Mucosa of stomach (tissue), 1 donor: ENCODE measurements around the gene DENND2D.

ENCODE experiments used
- H3K27me3 ChIP-seq: one replicate; pipeline ENCODE4 v1.7.0; 2013; ENCODE audit warnings: mild to moderate bottlenecking, low read length; ENCODE audit not compliant: control insufficient read depth, insufficient read depth
- H3K36me3 ChIP-seq: one replicate; pipeline ENCODE4 v1.7.0; 2013; ENCODE audit warnings: low read length; ENCODE audit not compliant: control insufficient read depth, insufficient read depth
- H3K4me1 ChIP-seq: one replicate; pipeline ENCODE4 v1.7.0; 2013; ENCODE audit warnings: mild to moderate bottlenecking, low read length; ENCODE audit not compliant: control insufficient read depth, insufficient read depth
- H3K4me3 ChIP-seq: one replicate; pipeline ENCODE4 v1.7.0; 2013; ENCODE audit warnings: low read length
- H3K9ac ChIP-seq: one replicate; pipeline ENCODE4 v1.7.0; 2013; ENCODE audit warnings: mild to moderate bottlenecking, low read length, moderate library complexity
- H3K9me3 ChIP-seq: one replicate; pipeline ENCODE4 v1.7.0; 2013; ENCODE audit warnings: mild to moderate bottlenecking, low read length, moderate library complexity; ENCODE audit not compliant: control insufficient read depth
- donor health status: Pancreatic carcinoma.

The DENND2D gene, protein sequence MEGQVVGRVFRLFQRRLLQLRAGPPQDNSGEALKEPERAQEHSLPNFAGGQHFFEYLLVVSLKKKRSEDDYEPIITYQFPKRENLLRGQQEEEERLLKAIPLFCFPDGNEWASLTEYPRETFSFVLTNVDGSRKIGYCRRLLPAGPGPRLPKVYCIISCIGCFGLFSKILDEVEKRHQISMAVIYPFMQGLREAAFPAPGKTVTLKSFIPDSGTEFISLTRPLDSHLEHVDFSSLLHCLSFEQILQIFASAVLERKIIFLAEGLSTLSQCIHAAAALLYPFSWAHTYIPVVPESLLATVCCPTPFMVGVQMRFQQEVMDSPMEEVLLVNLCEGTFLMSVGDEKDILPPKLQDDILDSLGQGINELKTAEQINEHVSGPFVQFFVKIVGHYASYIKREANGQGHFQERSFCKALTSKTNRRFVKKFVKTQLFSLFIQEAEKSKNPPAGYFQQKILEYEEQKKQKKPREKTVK

GRCh38 chr1:111199881-111200801, at the start of gene DENND2D:
DENND2D (minus strand) TSS chr1:111200646; CDS start chr1:111200459, 187 bp downstream.
- Histone ChIP-seq H3K36me3 (peaks cover 18% of the 10 kb centered on the region), H3K4me1 (peaks cover 64% of the 10 kb centered on the region), H3K27me3 (no peaks in the 10 kb centered on the region), H3K4me3 (no peak within 1 kb of the TSS), H3K9ac (peak within 1 kb of the TSS; percentile 38), H3K9me3 (no peaks in the 10 kb centered on the region)

GRCh38 chr1:111249960-111250359, 49.5 kb upstream of the DENND2D start:
- no peaks in the 10 kb centered on the region for H3K36me3 ChIP-seq
- no peaks in the 10 kb centered on the region for H3K9me3 ChIP-seq
- no peak overlapping the region for H3K4me3 ChIP-seq
- no peak overlapping the region for H3K9ac ChIP-seq
- H3K27me3 ChIP-seq: no peaks in the 10 kb centered on the region
- no peaks in the 10 kb centered on the region for H3K4me1 ChIP-seq

- no peaks in the 10 kb centered on the region for H3K36me3 ChIP-seq
- H3K4me3 ChIP-seq: no peak overlapping the region
- H3K27me3 ChIP-seq: no peaks in the 10 kb centered on the region
- H3K4me1 ChIP-seq: no peaks in the 10 kb centered on the region
- no peak overlapping the region for H3K9ac ChIP-seq
- no peaks in the 10 kb centered on the region for H3K9me3 ChIP-seq
These were observed 46.8 kb upstream of the DENND2D start for GRCh38 chr1:111247125-111247838.

GRCh38 chr1:111242805-111243523, 42.5 kb upstream of the DENND2D start:
- Histone ChIP-seq H3K27me3 (no peaks in the 10 kb centered on the region), H3K9ac (no peak overlapping the region), H3K4me3 (no peak overlapping the region), H3K9me3 (no peaks in the 10 kb centered on the region), H3K36me3 (no peaks in the 10 kb centered on the region), H3K4me1 (no peaks in the 10 kb centered on the region)

DNA sequence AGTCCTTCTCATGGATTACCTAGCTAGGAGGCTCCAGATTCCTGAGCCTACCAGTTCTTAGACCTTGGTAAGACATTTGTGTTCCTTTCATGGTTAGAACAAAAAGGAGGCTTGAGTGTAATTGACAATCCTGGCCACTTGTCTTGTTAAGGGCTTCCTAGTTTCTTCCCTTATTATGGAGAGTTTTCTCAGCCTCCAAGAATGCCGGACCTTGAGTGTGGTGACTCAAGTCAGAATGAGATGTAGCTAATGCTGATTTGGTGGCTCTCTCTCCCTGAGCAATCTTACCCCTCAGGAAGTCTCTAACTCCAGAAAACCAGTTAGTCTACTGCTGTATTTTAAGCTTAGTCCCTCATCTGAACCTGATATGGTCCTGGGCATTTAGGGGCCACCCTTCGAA, 41.4 kb upstream of the DENND2D start:
- Histone ChIP-seq H3K27me3 (no peaks in the 10 kb centered on the region), H3K4me3 (no peak overlapping the region), H3K4me1 (no peaks in the 10 kb centered on the region), H3K36me3 (no peaks in the 10 kb centered on the region), H3K9me3 (no peaks in the 10 kb centered on the region), H3K9ac (no peak overlapping the region)

- no peaks in the 10 kb centered on the region for H3K36me3 ChIP-seq
- no peak overlapping the region for H3K9ac ChIP-seq
- no peaks in the 10 kb centered on the region for H3K27me3 ChIP-seq
- no peaks in the 10 kb centered on the region for H3K4me1 ChIP-seq
- H3K4me3 ChIP-seq: no peak overlapping the region
- no peaks in the 10 kb centered on the region for H3K9me3 ChIP-seq
These were observed 37.8 kb upstream of the DENND2D start for GRCh38 chr1:111238056-111238795.

DNA sequence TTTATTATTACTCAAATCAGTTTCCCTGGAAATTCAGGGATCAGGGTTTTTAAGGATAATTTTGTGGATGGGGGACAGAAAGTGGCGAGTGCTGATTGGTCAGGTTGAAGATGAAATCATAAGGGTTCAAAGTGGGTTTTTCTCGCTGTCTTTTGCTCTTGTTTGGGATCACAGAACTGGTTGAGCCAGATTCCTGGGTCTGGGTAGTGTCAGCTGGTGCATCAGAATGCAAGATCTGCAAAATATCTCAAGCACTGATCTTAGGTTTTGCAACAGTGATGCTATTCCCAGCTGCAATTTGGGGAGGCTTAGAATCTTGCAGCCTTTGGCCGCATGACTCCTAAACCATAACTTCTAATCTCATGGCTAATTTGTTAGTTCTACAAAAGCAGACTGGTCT, 36.4 kb upstream of the DENND2D start:
- Histone ChIP-seq H3K4me1 (no peaks in the 10 kb centered on the region), H3K9ac (no peak overlapping the region), H3K9me3 (no peaks in the 10 kb centered on the region), H3K36me3 (no peaks in the 10 kb centered on the region), H3K4me3 (no peak overlapping the region), H3K27me3 (no peaks in the 10 kb centered on the region)

DNA sequence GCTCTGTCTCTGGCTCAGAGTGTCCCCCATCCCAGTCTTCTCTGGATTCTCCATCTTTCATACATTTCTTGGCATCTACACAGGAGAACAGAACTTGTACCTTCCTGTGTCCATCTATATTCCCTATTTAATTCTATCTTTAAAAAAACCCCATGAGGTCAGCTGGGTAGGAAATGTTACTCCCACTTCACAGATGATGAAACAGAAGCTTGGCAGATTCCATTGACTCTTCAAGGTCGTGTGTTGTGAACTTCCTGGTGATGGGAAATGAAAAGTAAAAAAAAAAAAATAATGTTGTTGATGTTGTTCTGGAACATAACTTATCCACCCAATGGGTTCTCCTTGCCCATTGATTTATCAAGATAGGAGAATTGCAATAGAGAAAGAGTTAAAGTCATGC, 35.9 kb upstream of the DENND2D start:
- Histone ChIP-seq H3K9ac (no peak overlapping the region), H3K9me3 (no peaks in the 10 kb centered on the region), H3K4me1 (no peaks in the 10 kb centered on the region), H3K36me3 (no peaks in the 10 kb centered on the region), H3K27me3 (no peaks in the 10 kb centered on the region), H3K4me3 (no peak overlapping the region)

DNA sequence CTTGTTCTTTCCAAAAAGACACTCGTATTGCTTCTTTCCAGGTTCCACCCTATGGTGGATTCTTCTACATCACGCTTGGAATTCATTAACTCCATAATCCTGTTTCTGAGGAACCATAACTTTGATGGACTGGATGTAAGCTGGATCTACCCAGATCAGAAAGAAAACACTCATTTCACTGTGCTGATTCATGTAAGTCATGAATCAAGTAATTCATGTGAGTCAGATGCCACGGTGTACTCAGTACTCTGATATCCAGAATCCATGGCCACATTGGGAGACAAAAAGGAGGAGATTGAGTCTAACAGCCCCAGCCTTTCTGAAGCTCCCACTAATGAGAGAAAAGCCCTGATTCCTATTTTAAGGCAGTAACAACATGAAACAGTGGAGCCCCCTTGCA, 34.4 kb upstream of the DENND2D start:
- Histone ChIP-seq H3K9me3 (no peaks in the 10 kb centered on the region), H3K9ac (no peak overlapping the region), H3K27me3 (no peaks in the 10 kb centered on the region), H3K36me3 (no peaks in the 10 kb centered on the region), H3K4me3 (no peak overlapping the region), H3K4me1 (no peaks in the 10 kb centered on the region)

DNA sequence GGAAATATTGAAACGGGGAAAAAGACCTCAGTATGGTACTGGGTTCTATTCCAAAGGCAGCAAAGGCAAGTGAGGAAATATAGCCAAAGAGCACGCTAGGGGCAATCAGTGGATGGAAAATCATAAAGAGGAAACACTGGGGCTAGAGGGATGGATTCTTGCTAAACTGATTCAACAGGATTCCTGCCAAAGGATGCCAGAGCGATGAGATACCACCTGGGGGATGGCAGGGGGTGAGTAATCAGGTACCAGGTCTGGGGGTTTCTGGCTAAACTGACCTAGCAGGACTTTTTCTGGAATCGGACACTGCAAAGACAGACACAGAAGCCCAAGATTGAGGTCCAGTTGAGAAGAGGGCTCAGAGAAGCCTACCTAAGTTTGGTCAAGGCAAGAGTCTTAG, 33.8 kb upstream of the DENND2D start:
- Histone ChIP-seq H3K4me3 (no peak overlapping the region), H3K9me3 (no peaks in the 10 kb centered on the region), H3K4me1 (no peaks in the 10 kb centered on the region), H3K27me3 (no peaks in the 10 kb centered on the region), H3K9ac (no peak overlapping the region), H3K36me3 (no peaks in the 10 kb centered on the region)

GRCh38 chr1:111232134-111232533, 31.7 kb upstream of the DENND2D start:
- no peaks in the 10 kb centered on the region for H3K36me3 ChIP-seq
- peaks cover 19% of the 10 kb centered on the region for H3K4me1 ChIP-seq
- H3K27me3 ChIP-seq: no peaks in the 10 kb centered on the region
- H3K9ac ChIP-seq: no peak overlapping the region
- H3K9me3 ChIP-seq: no peaks in the 10 kb centered on the region
- no peak overlapping the region for H3K4me3 ChIP-seq
